Measurements from ENCODE around the gene PDZK1. TPM values are rescaled to one million over a fixed set of nuclear protein-coding genes. Genes with fewer than 3 reads are reported as not detected.

The PDZK1 gene
- polyA plus RNA-seq, 1 donor from 2014 or later: 0.88 TPM

- no peaks in the 10 kb centered on the region for H3K9me3 ChIP-seq (ENCODE audit: low read length)
- H3K79me2 ChIP-seq (replicated peaks; ENCODE audit: insufficient read depth, low read length): no peaks in the 10 kb centered on the region
- no peaks in the 10 kb centered on the region for H3F3A ChIP-seq (ENCODE audit: insufficient read depth, low read length, poor library complexity, severe bottlenecking)
- no peaks in the 10 kb centered on the region for H3K36me3 ChIP-seq (ENCODE audit: insufficient read depth, low read length)
- TF ChIP-seq, protein P1, sequence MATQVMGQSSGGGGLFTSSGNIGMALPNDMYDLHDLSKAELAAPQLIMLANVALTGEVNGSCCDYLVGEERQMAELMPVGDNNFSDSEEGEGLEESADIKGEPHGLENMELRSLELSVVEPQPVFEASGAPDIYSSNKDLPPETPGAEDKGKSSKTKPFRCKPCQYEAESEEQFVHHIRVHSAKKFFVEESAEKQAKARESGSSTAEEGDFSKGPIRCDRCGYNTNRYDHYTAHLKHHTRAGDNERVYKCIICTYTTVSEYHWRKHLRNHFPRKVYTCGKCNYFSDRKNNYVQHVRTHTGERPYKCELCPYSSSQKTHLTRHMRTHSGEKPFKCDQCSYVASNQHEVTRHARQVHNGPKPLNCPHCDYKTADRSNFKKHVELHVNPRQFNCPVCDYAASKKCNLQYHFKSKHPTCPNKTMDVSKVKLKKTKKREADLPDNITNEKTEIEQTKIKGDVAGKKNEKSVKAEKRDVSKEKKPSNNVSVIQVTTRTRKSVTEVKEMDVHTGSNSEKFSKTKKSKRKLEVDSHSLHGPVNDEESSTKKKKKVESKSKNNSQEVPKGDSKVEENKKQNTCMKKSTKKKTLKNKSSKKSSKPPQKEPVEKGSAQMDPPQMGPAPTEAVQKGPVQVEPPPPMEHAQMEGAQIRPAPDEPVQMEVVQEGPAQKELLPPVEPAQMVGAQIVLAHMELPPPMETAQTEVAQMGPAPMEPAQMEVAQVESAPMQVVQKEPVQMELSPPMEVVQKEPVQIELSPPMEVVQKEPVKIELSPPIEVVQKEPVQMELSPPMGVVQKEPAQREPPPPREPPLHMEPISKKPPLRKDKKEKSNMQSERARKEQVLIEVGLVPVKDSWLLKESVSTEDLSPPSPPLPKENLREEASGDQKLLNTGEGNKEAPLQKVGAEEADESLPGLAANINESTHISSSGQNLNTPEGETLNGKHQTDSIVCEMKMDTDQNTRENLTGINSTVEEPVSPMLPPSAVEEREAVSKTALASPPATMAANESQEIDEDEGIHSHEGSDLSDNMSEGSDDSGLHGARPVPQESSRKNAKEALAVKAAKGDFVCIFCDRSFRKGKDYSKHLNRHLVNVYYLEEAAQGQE (IDR thresholded peaks at IDR 0.05; ENCODE audit: borderline replicate concordance): no peak
- TF ChIP-seq EP300 (conservative IDR thresholded peaks at IDR 0.05; ENCODE audit: poor library complexity, severe bottlenecking) (no peak), TAF1 (IDR thresholded peaks at IDR 0.05; ENCODE audit: low read depth) (no peak), SMC3 (conservative IDR thresholded peaks at IDR 0.05; ENCODE audit: poor library complexity) (no peak), RAD21 (conservative IDR thresholded peaks at IDR 0.05) (no peak), MXI1 (conservative IDR thresholded peaks at IDR 0.05; ENCODE audit: poor library complexity, severe bottlenecking) (no peak), EZH2 (IDR thresholded peaks at IDR 0.05; ENCODE audit: borderline replicate concordance, insufficient read depth, low read length, poor library complexity, severe bottlenecking) (no peak), POLR2AphosphoS5 (IDR thresholded peaks at IDR 0.05) (no peak)
- TF ChIP-seq, protein P2, sequence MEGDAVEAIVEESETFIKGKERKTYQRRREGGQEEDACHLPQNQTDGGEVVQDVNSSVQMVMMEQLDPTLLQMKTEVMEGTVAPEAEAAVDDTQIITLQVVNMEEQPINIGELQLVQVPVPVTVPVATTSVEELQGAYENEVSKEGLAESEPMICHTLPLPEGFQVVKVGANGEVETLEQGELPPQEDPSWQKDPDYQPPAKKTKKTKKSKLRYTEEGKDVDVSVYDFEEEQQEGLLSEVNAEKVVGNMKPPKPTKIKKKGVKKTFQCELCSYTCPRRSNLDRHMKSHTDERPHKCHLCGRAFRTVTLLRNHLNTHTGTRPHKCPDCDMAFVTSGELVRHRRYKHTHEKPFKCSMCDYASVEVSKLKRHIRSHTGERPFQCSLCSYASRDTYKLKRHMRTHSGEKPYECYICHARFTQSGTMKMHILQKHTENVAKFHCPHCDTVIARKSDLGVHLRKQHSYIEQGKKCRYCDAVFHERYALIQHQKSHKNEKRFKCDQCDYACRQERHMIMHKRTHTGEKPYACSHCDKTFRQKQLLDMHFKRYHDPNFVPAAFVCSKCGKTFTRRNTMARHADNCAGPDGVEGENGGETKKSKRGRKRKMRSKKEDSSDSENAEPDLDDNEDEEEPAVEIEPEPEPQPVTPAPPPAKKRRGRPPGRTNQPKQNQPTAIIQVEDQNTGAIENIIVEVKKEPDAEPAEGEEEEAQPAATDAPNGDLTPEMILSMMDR (IDR thresholded peaks at IDR 0.05; ENCODE audit: poor library complexity, severe bottlenecking): no peak
- H3K4me2 ChIP-seq (ENCODE audit: low read length): no peak overlapping the region
- H3K27ac ChIP-seq (ENCODE audit: low read length): no peak overlapping the region
- no peak overlapping the region for H2AFZ ChIP-seq (ENCODE audit: low read depth, low read length)
- H3K4me3 ChIP-seq (ENCODE audit: low read length): no peak overlapping the region
- H3K9ac ChIP-seq (ENCODE audit: low read length): no peak overlapping the region
- no peaks in the 10 kb centered on the region for H4K20me1 ChIP-seq (ENCODE audit: insufficient read depth)
- no peaks in the 10 kb centered on the region for H3K27me3 ChIP-seq (ENCODE audit: insufficient read depth, low read depth, low read length)
- no peaks in the 10 kb centered on the region for H3K9me2 ChIP-seq (ENCODE audit: insufficient read depth, low read length)
Measured at GRCh38 chr1:145716641-145717345, 9.6 kb upstream of the PDZK1 start.

DNA sequence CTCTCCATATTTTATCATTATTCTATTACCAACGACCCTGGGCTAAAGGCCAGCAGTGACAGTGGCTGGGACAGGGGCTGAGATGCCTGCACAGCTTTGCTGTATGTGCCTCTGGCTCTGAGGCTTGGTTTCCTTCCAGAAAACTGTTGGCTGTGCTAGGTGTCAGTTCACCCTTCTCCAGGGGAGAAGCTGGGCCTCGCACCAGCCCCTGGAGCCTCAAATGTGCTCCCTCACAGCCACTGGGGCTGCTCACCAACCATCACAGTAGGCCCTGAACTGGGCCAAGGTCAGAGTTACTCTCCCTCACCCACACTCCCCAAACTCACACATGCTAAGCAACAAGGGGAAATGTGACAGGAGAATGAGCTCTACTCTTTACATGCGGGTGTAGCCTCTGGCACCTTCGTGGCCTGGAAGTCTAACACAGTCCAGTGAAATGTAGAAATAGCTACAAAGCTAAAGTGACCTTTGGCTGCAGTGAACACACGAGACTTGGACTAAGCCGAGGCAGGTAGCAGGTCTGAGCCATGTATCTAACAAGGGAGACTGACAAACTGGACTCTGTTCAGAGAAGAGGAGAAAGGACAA lies 7.5 kb upstream of the PDZK1 start:
- H3K9me2 ChIP-seq (ENCODE audit: insufficient read depth, low read length): no peaks in the 10 kb centered on the region
- H3K9me3 ChIP-seq (ENCODE audit: low read length): no peaks in the 10 kb centered on the region
- H3K79me2 ChIP-seq (replicated peaks; ENCODE audit: insufficient read depth, low read length): no peaks in the 10 kb centered on the region
- no peaks in the 10 kb centered on the region for H3K36me3 ChIP-seq (ENCODE audit: insufficient read depth, low read length)
- no peak overlapping the region for H3K9ac ChIP-seq (ENCODE audit: low read length)
- TF ChIP-seq POLR2AphosphoS5 (IDR thresholded peaks at IDR 0.05): no peak
- TF ChIP-seq, protein P2 (IDR thresholded peaks at IDR 0.05; ENCODE audit: poor library complexity, severe bottlenecking): no peak
- TF ChIP-seq TAF1 (IDR thresholded peaks at IDR 0.05; ENCODE audit: low read depth): no peak
- no peak for TF ChIP-seq EP300 (conservative IDR thresholded peaks at IDR 0.05; ENCODE audit: poor library complexity, severe bottlenecking)
- no peak for TF ChIP-seq RAD21 (conservative IDR thresholded peaks at IDR 0.05)
- TF ChIP-seq SMC3 (conservative IDR thresholded peaks at IDR 0.05; ENCODE audit: poor library complexity): no peak
- TF ChIP-seq, protein P1 (IDR thresholded peaks at IDR 0.05; ENCODE audit: borderline replicate concordance): no peak
- TF ChIP-seq MXI1 (conservative IDR thresholded peaks at IDR 0.05; ENCODE audit: poor library complexity, severe bottlenecking): no peak
- no peak for TF ChIP-seq EZH2 (IDR thresholded peaks at IDR 0.05; ENCODE audit: borderline replicate concordance, insufficient read depth, low read length, poor library complexity, severe bottlenecking)
- H4K20me1 ChIP-seq (ENCODE audit: insufficient read depth): no peaks in the 10 kb centered on the region
- no peak overlapping the region for H3K4me3 ChIP-seq (ENCODE audit: low read length)
- H3K4me2 ChIP-seq (ENCODE audit: low read length): no peak overlapping the region
- H3K27ac ChIP-seq (ENCODE audit: low read length): no peak overlapping the region
- no peaks in the 10 kb centered on the region for H3F3A ChIP-seq (ENCODE audit: insufficient read depth, low read length, poor library complexity, severe bottlenecking)
- H2AFZ ChIP-seq (ENCODE audit: low read depth, low read length): no peak overlapping the region
- H3K27me3 ChIP-seq (ENCODE audit: insufficient read depth, low read depth, low read length): no peaks in the 10 kb centered on the region
